HepG2 (cell line): ENCODE measurements around the gene COMT.
A peak's percentile ranks its signal among the peaks of the same experiment; 100 is the strongest.

Experiments used
- MXI1 ChIP-seq: IDR thresholded peaks from 3 replicates; pipeline ENCODE4 v1.6.1; 2012; ENCODE audit warnings: low read depth, low read length, inconsistent platforms, borderline replicate concordance
- POLR2A ChIP-seq, 2 experiments: IDR thresholded peaks; 2 replicates each; pipeline ENCODE4 v1.6.1; 2011; ENCODE audit warnings: low read depth in 2 of 2, low read length in 2 of 2, mild to moderate bottlenecking in 1 of 2, moderate library complexity in 1 of 2; ENCODE audit not compliant: insufficient read depth in 1 of 2
- SKIL ChIP-seq: sonication (generic); formaldehyde crosslinking; IDR thresholded peaks from 2 replicates; pipeline ENCODE4 v1.8.0; 2022; ENCODE audit warnings: missing genetic modification reagents, mild to moderate bottlenecking, moderate library complexity, borderline replicate concordance
- ZNF354B ChIP-seq: sonication (generic); formaldehyde crosslinking; IDR thresholded peaks from 2 replicates; pipeline ENCODE4 v1.8.0; 2022; ENCODE audit warnings: mild to moderate bottlenecking, missing genetic modification reagents

GRCh38 chr22:19968450-19968891, 26.9 kb downstream of the COMT start:
- TF ChIP-seq POLR2A (IDR thresholded peaks at IDR 0.05; ENCODE audit: insufficient read depth in 1 of 2, low read depth in 2 of 2, low read length in 2 of 2), result 0 out of 4 replicates have a peak, but pooled peaks of 1 of the 2 experiments have one; percentile 27
- no peak for TF ChIP-seq MXI1
- TF ChIP-seq SKIL (CRISPR knock-in tag), result no peak
- no peak for TF ChIP-seq ZNF354B (CRISPR knock-in tag)
